GM21786 (cell line): ENCODE data around the gene AKR1C3.
"Not testable (repeated sequence)": the region's sequence is repeated elsewhere in the genome, so short reads cannot be mapped to it uniquely, and the experiment has no call there.

Experiments
- ATAC-seq: cut with Tn5 transposase; IDR thresholded peaks from one replicate; pipeline ENCODE4 v1.9.1; 2021; ENCODE audit not compliant: unreplicated experiment

Gene AKR1C3

DNA sequence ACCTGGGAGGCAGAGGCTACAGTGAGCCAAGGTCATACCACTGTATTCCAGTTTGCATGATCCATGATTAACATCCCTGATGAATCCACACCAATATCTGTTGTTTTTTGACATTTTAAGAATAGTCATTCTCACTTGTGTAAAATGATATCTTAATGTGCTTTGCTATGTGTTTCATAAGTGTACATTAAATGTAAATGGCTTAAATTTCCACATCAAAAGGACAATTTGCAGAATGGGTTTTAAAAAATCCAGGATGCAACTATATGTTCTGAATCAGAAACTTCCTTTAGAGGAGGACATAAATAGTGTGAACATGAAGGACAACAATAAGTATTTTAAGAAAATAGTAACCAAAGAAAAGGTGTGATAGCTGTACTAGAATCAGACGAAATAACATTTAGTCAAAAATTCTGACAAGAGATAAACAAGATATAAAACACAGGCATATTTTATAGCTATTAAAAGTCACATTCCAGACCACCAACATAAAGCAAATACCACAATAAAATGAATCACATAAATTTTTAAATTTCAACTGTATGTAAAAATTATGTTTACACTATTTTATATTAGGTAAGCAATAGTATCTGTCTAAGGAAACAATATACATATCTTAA, 42.4 kb downstream of the AKR1C3 start:
- no peak for ATAC-seq

DNA sequence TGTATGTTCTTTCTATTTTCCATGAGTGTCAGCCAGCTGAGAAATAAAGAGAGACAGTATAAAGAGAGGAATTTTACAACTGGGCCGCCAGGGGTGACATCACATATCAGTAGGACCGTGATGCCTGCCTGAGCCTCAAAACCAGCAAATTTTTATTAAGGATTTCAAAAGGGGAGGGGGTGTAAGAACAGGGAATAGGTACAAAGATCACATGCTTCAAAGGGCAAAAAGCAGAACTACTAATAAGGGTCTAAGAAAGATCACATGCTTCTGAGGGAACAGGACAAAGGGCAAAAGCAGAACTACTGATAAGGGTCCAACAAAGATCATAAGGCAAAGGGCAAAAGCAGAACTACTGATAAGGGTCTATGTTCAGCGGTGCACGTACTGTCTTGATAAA, 43.5 kb downstream of the AKR1C3 start:
- not testable (repeated sequence) for ATAC-seq

DNA sequence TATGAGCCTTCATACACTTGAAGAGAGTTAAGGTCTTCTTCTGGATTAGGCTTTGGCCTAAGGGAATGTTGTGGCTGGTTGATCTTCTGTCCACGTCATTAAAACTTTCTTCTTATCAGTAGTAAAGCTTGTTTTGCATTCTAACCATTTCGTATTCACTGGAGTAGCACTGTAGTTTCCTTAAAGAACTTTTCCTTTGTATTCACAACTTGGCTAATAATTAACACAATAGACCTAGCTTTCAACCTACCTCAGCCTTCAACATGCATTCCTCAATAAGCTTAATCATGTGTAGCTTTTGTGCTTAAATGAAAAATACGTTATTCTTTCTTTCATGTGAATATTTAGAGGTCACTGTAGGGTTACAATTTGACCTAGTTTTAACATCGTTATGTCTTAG, 48.0 kb downstream of the AKR1C3 start:
- no peak for ATAC-seq

DNA sequence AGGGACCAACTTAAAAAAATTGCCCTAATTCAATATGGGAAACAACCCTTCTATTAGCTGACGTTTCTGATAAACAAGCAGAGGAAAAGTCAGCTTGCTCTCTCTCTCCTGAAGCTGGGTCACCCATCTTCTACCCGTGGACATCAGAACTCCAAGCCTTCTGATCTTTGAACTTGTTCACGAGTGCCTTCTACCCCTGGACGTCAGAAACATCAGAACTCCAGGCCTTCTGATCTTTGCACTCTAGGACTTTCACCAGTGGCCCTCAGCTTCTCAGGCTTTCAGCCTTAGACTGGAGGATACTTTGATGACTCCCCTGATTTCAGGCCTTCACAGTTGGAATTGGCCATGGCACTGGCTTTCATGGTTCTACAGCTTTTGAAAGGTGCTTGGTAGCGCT, 48.9 kb downstream of the AKR1C3 start:
- ATAC-seq: no peak

DNA sequence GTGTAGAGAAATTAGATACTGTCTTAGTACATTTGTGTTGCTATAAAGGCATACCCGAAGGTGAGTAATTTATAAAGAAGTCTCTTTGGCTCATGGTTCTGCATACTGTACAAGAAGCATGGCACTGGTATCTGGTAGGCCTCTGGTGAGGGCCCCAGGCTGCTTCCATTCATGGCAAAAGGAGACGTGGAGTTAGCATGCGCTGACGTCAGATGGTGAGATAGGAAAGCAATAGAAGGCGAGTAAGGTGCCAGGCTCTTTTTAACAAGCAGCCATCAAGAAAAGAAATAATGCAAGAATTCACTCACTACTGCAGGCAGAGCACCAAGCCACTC, 52.7 kb downstream of the AKR1C3 start:
- no peak for ATAC-seq

DNA sequence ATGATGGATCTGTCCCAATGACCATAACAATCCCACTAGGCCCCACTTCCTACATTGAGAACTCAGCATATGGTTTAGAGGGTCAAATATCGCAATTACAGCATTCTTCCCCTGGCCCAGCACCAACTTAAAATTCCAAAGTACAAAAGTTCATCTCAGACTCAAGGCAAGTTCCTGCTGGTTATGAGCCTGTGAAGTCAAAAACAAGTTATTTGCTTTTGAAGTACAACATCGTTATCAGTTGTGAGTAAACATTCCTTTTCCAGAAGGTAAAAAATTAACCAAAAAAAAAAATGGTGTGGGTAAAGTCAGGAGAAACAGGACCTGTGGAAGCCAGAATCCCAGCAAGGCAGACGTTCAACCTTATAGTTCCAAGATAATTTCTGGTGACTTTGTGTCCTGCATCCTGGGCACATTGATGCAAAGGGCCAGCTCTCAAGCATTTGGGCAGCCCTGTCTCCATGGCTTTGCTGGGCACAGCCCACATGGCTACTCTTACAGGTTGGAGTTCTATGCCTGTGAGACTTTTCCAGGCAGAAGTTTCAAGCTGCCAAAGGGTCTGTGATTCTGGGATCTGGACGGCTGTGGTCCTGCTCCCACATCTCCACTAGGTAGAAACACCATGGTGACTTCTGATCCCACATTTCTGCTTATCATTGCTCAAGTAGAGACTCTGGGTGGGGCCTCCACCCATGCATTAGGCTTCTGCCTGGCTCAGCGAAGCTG, 53.2 kb downstream of the AKR1C3 start:
- no peak for ATAC-seq

DNA sequence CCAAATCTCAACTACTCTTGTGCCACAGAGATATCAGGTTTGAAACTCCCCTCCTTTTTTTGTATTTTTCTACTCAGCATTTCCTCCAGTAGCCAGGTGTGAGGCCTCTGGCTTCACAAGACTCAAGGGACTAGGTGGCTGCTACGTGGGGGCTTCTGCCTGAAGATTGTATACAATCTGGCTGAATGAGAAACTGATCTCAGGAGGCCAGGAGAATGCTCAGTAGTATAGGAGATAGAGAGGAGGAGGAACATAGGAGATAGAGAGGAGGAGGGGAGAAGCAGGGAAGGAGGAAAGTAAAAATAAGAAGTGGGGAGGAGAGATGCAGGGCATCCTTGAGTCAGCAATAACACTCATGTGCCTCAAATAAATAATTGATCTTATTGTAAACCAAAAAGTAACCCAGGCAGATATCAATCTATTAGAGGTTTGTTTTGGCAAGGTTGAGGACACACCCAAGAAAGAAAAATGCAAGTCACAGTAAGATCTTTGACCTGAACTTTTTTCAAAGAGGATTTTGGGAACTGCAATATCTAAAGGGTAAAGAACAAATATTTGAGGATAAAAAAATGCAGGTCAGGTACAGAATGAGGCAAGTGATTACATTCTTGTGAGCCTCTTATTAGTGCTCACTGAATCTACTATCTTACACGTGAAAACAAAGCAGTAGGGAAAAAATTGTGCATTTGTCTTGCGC, 53.9 kb downstream of the AKR1C3 start:
- ATAC-seq: no peak

DNA sequence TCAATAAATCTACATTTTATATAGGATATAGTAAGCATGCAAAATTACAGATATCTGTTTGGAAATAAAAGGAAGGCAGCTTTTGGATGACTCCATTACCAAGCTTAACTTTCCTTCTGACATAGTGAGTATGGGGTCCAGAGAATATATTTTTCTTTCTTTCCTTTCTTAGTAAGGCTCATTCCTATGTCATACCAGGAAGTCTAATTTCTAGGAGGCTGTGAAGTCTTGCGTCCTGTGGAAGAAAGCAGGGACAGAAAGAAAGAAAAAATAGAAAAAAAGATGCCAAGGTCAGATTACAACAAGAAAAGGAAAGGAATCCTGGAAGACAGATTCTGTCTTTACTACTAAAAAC, 54.4 kb downstream of the AKR1C3 start:
- no peak for ATAC-seq

DNA sequence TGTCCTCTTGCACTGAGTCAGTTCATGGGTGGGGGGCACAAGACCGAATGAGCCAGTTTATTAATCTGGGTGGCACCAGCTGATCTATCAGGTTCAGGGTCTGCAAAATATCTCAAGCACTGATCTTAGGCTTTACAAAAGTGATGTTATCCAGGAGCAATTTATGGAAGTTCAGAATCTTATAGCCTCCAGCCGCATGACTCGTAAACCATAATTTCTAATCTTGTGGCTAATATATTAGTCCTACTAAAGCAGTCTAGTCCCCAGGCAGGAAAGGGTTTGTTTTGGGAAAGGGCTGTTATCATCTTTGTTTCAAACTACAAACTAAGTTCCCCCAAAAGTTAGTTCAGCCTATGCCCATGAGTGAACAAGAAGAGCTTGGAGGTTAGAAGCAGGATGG, 56.9 kb downstream of the AKR1C3 start:
- ATAC-seq: no peak

DNA sequence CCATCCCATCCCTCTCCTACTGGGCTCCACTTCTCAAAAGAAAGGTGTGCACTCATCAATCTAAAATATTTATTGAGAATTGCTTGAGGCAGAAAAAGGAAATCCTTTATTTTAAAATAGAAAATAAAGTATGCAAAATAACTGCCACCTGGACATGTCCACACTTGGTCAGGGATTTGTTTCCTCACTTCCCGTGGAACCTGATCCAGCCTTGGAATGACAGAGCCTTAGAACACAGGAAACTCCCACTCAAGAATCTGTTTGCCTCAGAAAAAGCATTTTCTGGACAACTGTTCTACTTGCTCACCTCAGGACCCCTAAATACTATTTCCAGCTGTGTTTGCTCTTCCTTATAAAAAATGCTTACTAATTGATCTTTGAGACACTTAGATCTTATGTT, 61.7 kb downstream of the AKR1C3 start:
- no peak for ATAC-seq
